Measurements from ENCODE around the gene NCF2. TPM values are rescaled to one million over a fixed set of nuclear protein-coding genes. Genes with fewer than 3 reads are reported as not detected.

Gene NCF2
- total RNA-seq, 1 experiment from 2014 or later: 0.10 TPM

DNA sequence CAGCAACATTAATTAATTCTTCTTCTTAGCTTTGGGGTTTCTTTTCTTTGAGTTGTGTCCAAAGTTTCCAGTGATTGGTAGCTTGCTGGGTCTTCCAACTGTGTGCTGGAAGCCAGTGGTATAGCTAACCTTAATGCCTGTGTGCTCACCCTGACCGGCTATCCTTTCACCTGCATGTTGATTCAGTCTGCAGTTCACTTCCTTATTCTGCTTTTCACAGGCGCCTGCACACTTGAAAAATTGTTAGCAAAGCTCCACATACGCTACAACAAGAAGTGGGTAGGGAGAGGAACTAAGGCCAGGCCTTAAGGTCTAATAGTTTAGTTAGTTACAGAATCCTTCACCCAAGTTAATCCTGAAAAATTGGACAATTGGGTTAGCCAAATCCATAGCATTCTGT is 35.7 kb downstream of the NCF2 start:
- CTCF ChIA-PET: no interaction called here
- ATAC-seq: no peak
- TF ChIP-seq SIN3A (IDR thresholded peaks at IDR 0.05; ENCODE audit: borderline replicate concordance, insufficient read depth, low read depth, low read length): no peak
- TF ChIP-seq, protein P1, sequence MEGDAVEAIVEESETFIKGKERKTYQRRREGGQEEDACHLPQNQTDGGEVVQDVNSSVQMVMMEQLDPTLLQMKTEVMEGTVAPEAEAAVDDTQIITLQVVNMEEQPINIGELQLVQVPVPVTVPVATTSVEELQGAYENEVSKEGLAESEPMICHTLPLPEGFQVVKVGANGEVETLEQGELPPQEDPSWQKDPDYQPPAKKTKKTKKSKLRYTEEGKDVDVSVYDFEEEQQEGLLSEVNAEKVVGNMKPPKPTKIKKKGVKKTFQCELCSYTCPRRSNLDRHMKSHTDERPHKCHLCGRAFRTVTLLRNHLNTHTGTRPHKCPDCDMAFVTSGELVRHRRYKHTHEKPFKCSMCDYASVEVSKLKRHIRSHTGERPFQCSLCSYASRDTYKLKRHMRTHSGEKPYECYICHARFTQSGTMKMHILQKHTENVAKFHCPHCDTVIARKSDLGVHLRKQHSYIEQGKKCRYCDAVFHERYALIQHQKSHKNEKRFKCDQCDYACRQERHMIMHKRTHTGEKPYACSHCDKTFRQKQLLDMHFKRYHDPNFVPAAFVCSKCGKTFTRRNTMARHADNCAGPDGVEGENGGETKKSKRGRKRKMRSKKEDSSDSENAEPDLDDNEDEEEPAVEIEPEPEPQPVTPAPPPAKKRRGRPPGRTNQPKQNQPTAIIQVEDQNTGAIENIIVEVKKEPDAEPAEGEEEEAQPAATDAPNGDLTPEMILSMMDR (IDR thresholded peaks at IDR 0.05): no peak
- no peak for TF ChIP-seq POLR2AphosphoS5 (IDR thresholded peaks at IDR 0.05; ENCODE audit: low read depth, low read length)
- no peak for TF ChIP-seq TCF7L2 (IDR thresholded peaks at IDR 0.05; ENCODE audit: low read depth, low read length)
- TF ChIP-seq REST (IDR thresholded peaks at IDR 0.05; ENCODE audit: insufficient read depth in 1 of 2, low read depth in 2 of 2, low read length in 1 of 2): no peak
- Histone ChIP-seq H3K4me1 (ENCODE audit: control insufficient read depth, insufficient read depth, low read length) (no peaks in the 10 kb centered on the region), H3K27ac (ENCODE audit: low read length) (no peak overlapping the region), H3K27me3 (ENCODE audit: control insufficient read depth, insufficient read depth, low read length) (no peaks in the 10 kb centered on the region), H3K9me3 (ENCODE audit: control insufficient read depth, insufficient read depth, low read depth, low read length) (no peaks in the 10 kb centered on the region), H3K36me3 (ENCODE audit: control insufficient read depth, insufficient read depth, low read length) (peaks cover 19% of the 10 kb centered on the region), H3K4me3 (ENCODE audit: low read depth in 2 of 2, low read length in 2 of 2) (no peak overlapping the region)
- in situ Hi-C loops (cut with HindIII; ENCODE audit: low pct_unique_long_range_greater_than_20kb, low sequenced_read_pairs): no loop called here
- POLR2A ChIA-PET: no interaction called here
- intact Hi-C loops (cut with micrococcal nuclease; ENCODE audit: unreplicated experiment): no loop called here
- DNase-seq (ENCODE audit: low read depth, low spot score): no peak
- no TSS peak for BruUV-seq (replicated peaks)

DNA sequence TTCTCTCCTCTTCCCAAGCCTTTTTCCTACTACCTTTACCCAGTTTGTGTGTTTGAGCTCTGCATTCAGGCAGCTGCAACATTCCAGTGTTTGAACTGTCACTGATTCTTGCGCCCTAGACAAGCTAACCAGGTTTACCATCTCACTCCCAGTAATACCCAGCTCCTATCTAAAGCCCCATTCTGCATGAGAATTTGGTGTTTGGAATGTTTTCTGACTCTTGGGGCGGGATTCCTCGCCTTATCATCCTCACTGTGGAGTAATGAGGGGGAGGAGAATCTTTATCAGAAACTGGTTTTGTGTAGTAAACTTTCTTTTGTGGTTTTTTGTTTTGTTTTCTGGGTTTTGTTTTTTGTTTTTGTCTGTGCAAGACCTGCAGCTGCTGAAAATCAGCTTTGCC is 36.5 kb downstream of the NCF2 start:
- no peaks in the 10 kb centered on the region for H3K4me1 ChIP-seq (ENCODE audit: control insufficient read depth, insufficient read depth, low read length)
- H3K36me3 ChIP-seq (ENCODE audit: control insufficient read depth, insufficient read depth, low read length): peaks cover 26% of the 10 kb centered on the region
- DNase-seq (ENCODE audit: low read depth, low spot score) (no peak), ATAC-seq (no peak)
- H3K27ac ChIP-seq (ENCODE audit: low read length): no peak overlapping the region
- no TSS peak for BruUV-seq (replicated peaks)
- TF ChIP-seq, protein P1 (IDR thresholded peaks at IDR 0.05): no peak
- no peak for TF ChIP-seq TCF7L2 (IDR thresholded peaks at IDR 0.05; ENCODE audit: low read depth, low read length)
- no peak for TF ChIP-seq REST (IDR thresholded peaks at IDR 0.05; ENCODE audit: insufficient read depth in 1 of 2, low read depth in 2 of 2, low read length in 1 of 2)
- TF ChIP-seq POLR2AphosphoS5 (IDR thresholded peaks at IDR 0.05; ENCODE audit: low read depth, low read length): no peak
- CTCF ChIA-PET: interaction anchor here (0.5 kb wide), 1 partner anchor 516 kb away, joined by 3 read pairs; no protein-coding TSS in a partner anchor
- intact Hi-C loops (cut with micrococcal nuclease; ENCODE audit: unreplicated experiment) (no loop called here), in situ Hi-C loops (cut with HindIII; ENCODE audit: low pct_unique_long_range_greater_than_20kb, low sequenced_read_pairs) (no loop called here)
- H3K4me3 ChIP-seq (ENCODE audit: low read depth in 2 of 2, low read length in 2 of 2): no peak overlapping the region
- H3K9me3 ChIP-seq (ENCODE audit: control insufficient read depth, insufficient read depth, low read depth, low read length): no peaks in the 10 kb centered on the region
- POLR2A ChIA-PET: no interaction called here
- no peaks in the 10 kb centered on the region for H3K27me3 ChIP-seq (ENCODE audit: control insufficient read depth, insufficient read depth, low read length)

All from Panc1 (cell line).